GM11168 (cell line): ENCODE results near the gene IFI27L1.

ENCODE experiments used
- in situ Hi-C: fragments of 300-500 bp; cut with MboI; formaldehyde crosslinking; loops from one replicate; pipeline ENCODE4 v1.12.0; 2022; ENCODE audit warnings: low sequenced_read_pairs; ENCODE audit not compliant: unreplicated experiment

Gene IFI27L1

GRCh38 chr14:94074534-94074933 lies 6.6 kb upstream of the IFI27L1 start:
- in situ Hi-C loops = no loop called here

GRCh38 chr14:94075008-94075407 lies 6.1 kb upstream of the IFI27L1 start:
- in situ Hi-C loops = no loop called here

- in situ Hi-C loops = no loop called here
Observed at GRCh38 chr14:94077111-94077821, 3.8 kb upstream of the IFI27L1 start.

- in situ Hi-C loops = no loop called here
Observed at GRCh38 chr14:94077823-94078222, 3.3 kb upstream of the IFI27L1 start.

GRCh38 chr14:94079891-94080620 lies 1.1 kb upstream of the IFI27L1 start:
- in situ Hi-C loops = no loop called here

GRCh38 chr14:94081386-94081820 lies 293 bp downstream of the IFI27L1 start:
- in situ Hi-C loops = no loop called here

- in situ Hi-C loops = no loop called here
Observed at GRCh38 chr14:94087891-94088290, 6.8 kb downstream of the IFI27L1 start.

GRCh38 chr14:94088516-94088915 lies 7.4 kb downstream of the IFI27L1 start:
- in situ Hi-C loops = no loop called here

GRCh38 chr14:94089479-94089878 lies 8.4 kb downstream of the IFI27L1 start:
- in situ Hi-C loops = no loop called here

- in situ Hi-C loops = no loop called here
Observed at GRCh38 chr14:94093418-94093817, 12.3 kb downstream of the IFI27L1 start.

- in situ Hi-C loops = no loop called here
Observed at GRCh38 chr14:94097091-94097490, 16.0 kb downstream of the IFI27L1 start.

GRCh38 chr14:94098326-94098992 lies 17.3 kb downstream of the IFI27L1 start:
- in situ Hi-C loops = no loop called here

- in situ Hi-C loops = no loop called here
Observed at GRCh38 chr14:94099006-94099405, 17.9 kb downstream of the IFI27L1 start.

GRCh38 chr14:94100847-94101246 lies 19.7 kb downstream of the IFI27L1 start:
- in situ Hi-C loops = no loop called here

GRCh38 chr14:94101748-94102147 lies 20.6 kb downstream of the IFI27L1 start:
- in situ Hi-C loops = no loop called here

- in situ Hi-C loops = no loop called here
Observed at GRCh38 chr14:94102768-94103482, 21.8 kb downstream of the IFI27L1 start.

- in situ Hi-C loops = no loop called here
Observed at GRCh38 chr14:94103554-94104150, 22.5 kb downstream of the IFI27L1 start.

GRCh38 chr14:94104731-94105130 lies 23.6 kb downstream of the IFI27L1 start:
- in situ Hi-C loops = no loop called here

GRCh38 chr14:94109915-94110250 lies 28.8 kb downstream of the IFI27L1 start:
- in situ Hi-C loops = no loop called here

GRCh38 chr14:94110552-94111181 lies 29.6 kb downstream of the IFI27L1 start, which contains the start of gene IFI27:
TSS of gene IFI27 (plus strand) at chr14:94110736.
- in situ Hi-C loops = no loop called here
